Tibial nerve (tissue), 4 donors: ENCODE measurements around the gene PRKAB1. TPM values are rescaled to one million over a fixed set of nuclear protein-coding genes. Genes with fewer than 3 reads are reported as not detected.
A peak's percentile ranks its signal among the peaks of the same experiment; 100 is the strongest.
"Not testable (repeated sequence)": the region's sequence is repeated elsewhere in the genome, so short reads cannot be mapped to it uniquely, and the experiment has no call there.

ENCODE experiments used
- DNase-seq, 2 donors: peaks; one replicate each; pipeline ENCODE4 v3.0.0-alpha.2; 2019; ENCODE audit warnings: low spot score in 2 of 2
- H3K27ac ChIP-seq, 4 donors: fragments of 200-600 bp; sonication (generic) in 3 of 4; one replicate each; pipeline ENCODE4 v1.5.1; 2017 to 2019; ENCODE audit warnings: mild to moderate bottlenecking in 1 of 4
- H3K27me3 ChIP-seq, 2 donors: fragments of 200-600 bp; sonication (generic) in 1 of 2; one replicate each; pipeline versions ENCODE4 v1.5.1 to v1.6.0; 2017 to 2019
- H3K36me3 ChIP-seq, 3 donors: fragments of 200-600 bp; sonication (generic); one replicate each; pipeline ENCODE4 v1.5.1; 2018 to 2019
- H3K4me1 ChIP-seq, 4 donors: fragments of 200-600 bp; sonication (generic) in 3 of 4; one replicate each; pipeline ENCODE4 v1.5.1; 2017 to 2019
- H3K4me3 ChIP-seq, 4 donors: fragments of 200-600 bp; sonication (generic) in 3 of 4; one replicate each; pipeline ENCODE4 v1.5.1; 2017 to 2019; ENCODE audit warnings: mild to moderate bottlenecking in 1 of 4, moderate library complexity in 1 of 4
- H3K9me3 ChIP-seq, 4 donors: fragments of 200-600 bp; sonication (generic) in 3 of 4; one replicate each; pipeline ENCODE4 v1.5.1; 2017 to 2019
- EP300 ChIP-seq, 2 donors: sonication (generic); formaldehyde crosslinking; IDR thresholded peaks; one replicate each; pipeline ENCODE4 v1.6.1; 2017; ENCODE audit warnings: antibody characterized with exemption in 2 of 2, mild to moderate bottlenecking in 1 of 2
- POLR2A ChIP-seq, 2 donors: fragments of 450-650 bp; IDR thresholded peaks; one replicate each; pipeline ENCODE4 v1.6.1; 2017; ENCODE audit warnings: antibody characterized with exemption in 2 of 2, mild to moderate bottlenecking in 2 of 2, moderate library complexity in 2 of 2
- WGBS, 2 donors: methylation state at CpG; one replicate each; pipeline ENCODE4 v1.1.5; 2018; 5-methylcytosine and 5-hydroxymethylcytosine counted together
- total RNA-seq, 4 donors: library from RNA; depleted of rRNA; stranded (reverse); fragments of >200 nt; gene quantifications; one replicate each; pipeline ENCODE4 v1.1.0, GENCODE V29; 2016
- TF ChIP-seq, protein P1 (sequence below), 5 experiments: fragments of 200-600 bp in 3 of 5; fragments of 450-650 bp in 2 of 5; sonication (generic) in 3 of 5; IDR thresholded peaks; one replicate each; pipeline ENCODE4 v1.5.1; 2016 to 2019; ENCODE audit warnings: antibody characterized with exemption in 5 of 5, mild to moderate bottlenecking in 3 of 5, moderate library complexity in 2 of 5

The PRKAB1 gene
- total RNA-seq, 4 donors from 2014 or later, result 24.5 to 40.6 (median 28.3) TPM

GRCh38 chr12:119652665-119653064 lies 15.3 kb upstream of the PRKAB1 start:
- no peak for DNase-seq
- Histone ChIP-seq H3K27ac (no peak overlapping the region), H3K36me3 (no peaks in the 10 kb centered on the region), H3K9me3 (peaks cover 0 to 35% (median 3%) of the 10 kb centered on the region in 4 donors), H3K4me1 (no peaks in the 10 kb centered on the region), H3K4me3 (no peak overlapping the region), H3K27me3 (no peaks in the 10 kb centered on the region)
- TF ChIP-seq EP300 (IDR thresholded peaks at IDR 0.05) (no peak), POLR2A (IDR thresholded peaks at IDR 0.05) (no peak)
- TF ChIP-seq, protein P1, sequence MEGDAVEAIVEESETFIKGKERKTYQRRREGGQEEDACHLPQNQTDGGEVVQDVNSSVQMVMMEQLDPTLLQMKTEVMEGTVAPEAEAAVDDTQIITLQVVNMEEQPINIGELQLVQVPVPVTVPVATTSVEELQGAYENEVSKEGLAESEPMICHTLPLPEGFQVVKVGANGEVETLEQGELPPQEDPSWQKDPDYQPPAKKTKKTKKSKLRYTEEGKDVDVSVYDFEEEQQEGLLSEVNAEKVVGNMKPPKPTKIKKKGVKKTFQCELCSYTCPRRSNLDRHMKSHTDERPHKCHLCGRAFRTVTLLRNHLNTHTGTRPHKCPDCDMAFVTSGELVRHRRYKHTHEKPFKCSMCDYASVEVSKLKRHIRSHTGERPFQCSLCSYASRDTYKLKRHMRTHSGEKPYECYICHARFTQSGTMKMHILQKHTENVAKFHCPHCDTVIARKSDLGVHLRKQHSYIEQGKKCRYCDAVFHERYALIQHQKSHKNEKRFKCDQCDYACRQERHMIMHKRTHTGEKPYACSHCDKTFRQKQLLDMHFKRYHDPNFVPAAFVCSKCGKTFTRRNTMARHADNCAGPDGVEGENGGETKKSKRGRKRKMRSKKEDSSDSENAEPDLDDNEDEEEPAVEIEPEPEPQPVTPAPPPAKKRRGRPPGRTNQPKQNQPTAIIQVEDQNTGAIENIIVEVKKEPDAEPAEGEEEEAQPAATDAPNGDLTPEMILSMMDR (IDR thresholded peaks at IDR 0.05), result no peak
- WGBS, 2 donors, result 66 to 81% methylated on average over 3 of the region's 3 CpGs

DNA sequence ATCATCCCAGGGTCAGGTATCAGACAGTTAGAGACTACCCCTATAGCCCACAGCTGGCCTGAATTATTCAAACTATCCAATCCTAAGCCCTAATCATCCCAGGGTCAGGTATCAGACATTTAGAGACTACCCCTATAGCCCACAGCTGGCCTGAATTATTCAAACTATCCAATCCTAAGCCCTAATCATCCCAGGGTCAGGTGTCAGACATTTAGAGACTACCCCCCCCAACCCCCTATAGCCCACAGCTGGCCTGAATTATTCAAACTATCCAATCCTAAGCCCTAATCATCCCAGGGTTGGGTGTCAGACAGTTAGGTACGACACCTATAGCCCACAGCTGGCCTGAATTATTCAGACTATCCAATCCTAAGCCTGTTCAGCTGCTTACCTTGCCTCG lies 10.9 kb upstream of the PRKAB1 start:
- WGBS, 2 donors, result 63 to 74% methylated on average over 2 of the region's 2 CpGs
- H3K4me1 ChIP-seq, H3K36me3 ChIP-seq, H3K4me3 ChIP-seq, DNase-seq, H3K27ac ChIP-seq, H3K27me3 ChIP-seq: not testable (repeated sequence)
- H3K9me3 ChIP-seq, result peaks cover 0 to 27% (median 3%) of the 10 kb centered on the region in 4 donors

GRCh38 chr12:119658166-119658565 lies 9.8 kb upstream of the PRKAB1 start:
- peaks cover 0 to 15% (median 0%) of the 10 kb centered on the region in 4 donors for H3K9me3 ChIP-seq
- not testable (repeated sequence) for H3K27me3 ChIP-seq, H3K4me3 ChIP-seq, H3K36me3 ChIP-seq, H3K4me1 ChIP-seq, H3K27ac ChIP-seq, DNase-seq
- WGBS, 2 donors, result 82 to 87% methylated on average over 6 of the region's 6 CpGs

DNA sequence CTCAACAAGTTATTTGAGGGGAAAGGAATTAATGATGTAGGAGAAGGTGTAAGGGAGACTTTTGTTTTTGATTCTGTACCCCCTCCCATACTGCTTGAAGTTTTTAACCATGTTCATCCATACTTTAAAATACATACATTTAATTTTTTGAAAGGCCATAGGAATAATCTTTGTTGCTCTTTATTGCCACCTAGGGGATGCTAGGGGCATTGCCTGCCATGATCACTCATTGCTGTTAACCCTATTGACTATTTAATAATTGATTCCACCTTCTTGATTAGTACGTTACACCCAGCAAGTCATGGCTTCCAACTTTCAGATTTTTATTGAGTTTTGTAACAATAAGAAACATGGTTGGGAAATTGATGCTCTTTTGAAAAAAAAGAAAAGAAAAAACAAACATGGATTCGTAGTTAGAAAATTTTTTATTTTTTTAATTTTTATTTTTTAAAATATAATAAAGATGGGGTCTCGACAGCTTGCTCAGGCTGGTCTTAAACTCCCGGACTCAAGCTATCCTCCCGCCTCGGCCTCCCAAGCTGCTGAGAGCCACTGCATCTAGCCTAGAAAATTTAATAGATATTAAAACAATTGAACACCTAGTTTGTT lies 8.5 kb upstream of the PRKAB1 start:
- Histone ChIP-seq H3K9me3 (peaks cover 0 to 3% (median 0%) of the 10 kb centered on the region in 4 donors), H3K4me1 (no peaks in the 10 kb centered on the region), H3K36me3 (no peaks in the 10 kb centered on the region), H3K4me3 (no peak overlapping the region), H3K27ac (no peak overlapping the region), H3K27me3 (no peaks in the 10 kb centered on the region)
- peak in 1 of 2 donors; percentile 56 for DNase-seq
- TF ChIP-seq EP300 (IDR thresholded peaks at IDR 0.05) (no peak), POLR2A (IDR thresholded peaks at IDR 0.05) (no peak)
- TF ChIP-seq, protein P1 (IDR thresholded peaks at IDR 0.05), result peak; percentile 55 to 93 (median 81)
- WGBS, 2 donors, result 43 to 46% methylated on average over 6 of the region's 6 CpGs

DNA sequence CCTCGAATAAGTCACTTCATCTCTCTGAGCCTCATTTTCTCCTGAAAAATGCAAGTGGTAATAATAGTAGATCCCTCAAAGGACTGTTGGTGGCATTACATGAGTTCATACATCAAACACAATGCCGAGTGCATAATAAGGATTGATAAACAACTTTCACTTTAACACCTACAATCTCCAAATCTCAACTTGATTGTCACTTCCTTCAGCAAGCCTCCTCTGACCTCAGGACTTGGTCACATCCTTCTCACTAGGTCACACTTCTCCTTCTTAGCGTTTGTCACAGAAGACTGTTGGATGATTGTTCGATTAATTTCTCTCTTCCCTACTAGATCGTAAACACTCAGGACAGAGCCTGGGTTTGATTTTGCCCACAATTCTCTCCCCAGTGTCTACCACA lies 7.9 kb upstream of the PRKAB1 start:
- Histone ChIP-seq H3K4me3 (no peak overlapping the region), H3K36me3 (no peaks in the 10 kb centered on the region), H3K27ac (no peak overlapping the region), H3K4me1 (no peaks in the 10 kb centered on the region), H3K27me3 (no peaks in the 10 kb centered on the region), H3K9me3 (no peaks in the 10 kb centered on the region)
- TF ChIP-seq, protein P1 (IDR thresholded peaks at IDR 0.05), result no peak
- TF ChIP-seq POLR2A (IDR thresholded peaks at IDR 0.05) (no peak), EP300 (IDR thresholded peaks at IDR 0.05) (no peak)
- WGBS, 2 donors, result 71 to 77% methylated on average over 5 of the region's 5 CpGs
- no peak for DNase-seq

DNA sequence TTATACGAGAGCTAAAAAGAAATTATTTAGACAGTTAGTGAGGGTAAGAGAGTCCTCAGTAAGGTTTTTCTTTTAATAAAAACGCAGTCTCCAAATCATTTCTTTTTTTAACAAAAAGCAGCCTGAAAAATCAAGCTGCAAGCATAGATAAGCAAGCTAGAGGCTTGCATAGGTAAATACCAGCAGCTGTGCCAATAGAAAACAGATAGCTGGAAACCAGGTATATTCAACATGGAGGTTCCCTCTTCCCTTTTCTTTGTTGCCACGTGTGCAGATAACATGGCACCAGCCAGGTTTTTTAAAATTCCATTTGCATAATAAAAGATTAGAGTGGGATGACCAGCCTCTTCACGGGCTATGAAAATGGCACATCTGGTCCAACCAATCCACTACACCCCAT lies 6.1 kb upstream of the PRKAB1 start:
- TF ChIP-seq, protein P1 (IDR thresholded peaks at IDR 0.05), result no peak
- TF ChIP-seq EP300 (IDR thresholded peaks at IDR 0.05) (no peak), POLR2A (IDR thresholded peaks at IDR 0.05) (no peak)
- no peaks in the 10 kb centered on the region for H3K36me3 ChIP-seq
- H3K27ac ChIP-seq, result no peak overlapping the region
- WGBS, 2 donors, result 62 to 63% methylated on average over 4 of the region's 4 CpGs
- H3K4me3 ChIP-seq, result no peak overlapping the region
- peaks cover 0 to 11% (median 3%) of the 10 kb centered on the region in 4 donors for H3K4me1 ChIP-seq
- H3K27me3 ChIP-seq, result no peaks in the 10 kb centered on the region
- no peaks in the 10 kb centered on the region for H3K9me3 ChIP-seq
- no peak for DNase-seq
